ENCODE data around the gene LRRC36.

Gene LRRC36

GRCh38 chr16:67431775-67432505 is 105.3 kb downstream of the LRRC36 start:
- no peak overlapping the region for H3K4me3 ChIP-seq (ENCODE audit: low read depth, low read length)
- in situ Hi-C loops (cut with HindIII; ENCODE audit: low sequenced_read_pairs), result no loop called here
- TF ChIP-seq, protein P1, sequence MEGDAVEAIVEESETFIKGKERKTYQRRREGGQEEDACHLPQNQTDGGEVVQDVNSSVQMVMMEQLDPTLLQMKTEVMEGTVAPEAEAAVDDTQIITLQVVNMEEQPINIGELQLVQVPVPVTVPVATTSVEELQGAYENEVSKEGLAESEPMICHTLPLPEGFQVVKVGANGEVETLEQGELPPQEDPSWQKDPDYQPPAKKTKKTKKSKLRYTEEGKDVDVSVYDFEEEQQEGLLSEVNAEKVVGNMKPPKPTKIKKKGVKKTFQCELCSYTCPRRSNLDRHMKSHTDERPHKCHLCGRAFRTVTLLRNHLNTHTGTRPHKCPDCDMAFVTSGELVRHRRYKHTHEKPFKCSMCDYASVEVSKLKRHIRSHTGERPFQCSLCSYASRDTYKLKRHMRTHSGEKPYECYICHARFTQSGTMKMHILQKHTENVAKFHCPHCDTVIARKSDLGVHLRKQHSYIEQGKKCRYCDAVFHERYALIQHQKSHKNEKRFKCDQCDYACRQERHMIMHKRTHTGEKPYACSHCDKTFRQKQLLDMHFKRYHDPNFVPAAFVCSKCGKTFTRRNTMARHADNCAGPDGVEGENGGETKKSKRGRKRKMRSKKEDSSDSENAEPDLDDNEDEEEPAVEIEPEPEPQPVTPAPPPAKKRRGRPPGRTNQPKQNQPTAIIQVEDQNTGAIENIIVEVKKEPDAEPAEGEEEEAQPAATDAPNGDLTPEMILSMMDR (IDR thresholded peaks at IDR 0.05; ENCODE audit: low read depth, low read length), result no peak
- no peak for DNase-seq (ENCODE audit: low read depth, low spot score)

- DNase-seq (ENCODE audit: low read depth, low spot score), result no peak
- no peak overlapping the region for H3K4me3 ChIP-seq (ENCODE audit: low read depth, low read length)
- in situ Hi-C loops (cut with HindIII; ENCODE audit: low sequenced_read_pairs), result no loop called here
- TF ChIP-seq, protein P1 (IDR thresholded peaks at IDR 0.05; ENCODE audit: low read depth, low read length), result no peak
Measured at GRCh38 chr16:67432506-67432890, 105.9 kb downstream of the LRRC36 start.

DNA sequence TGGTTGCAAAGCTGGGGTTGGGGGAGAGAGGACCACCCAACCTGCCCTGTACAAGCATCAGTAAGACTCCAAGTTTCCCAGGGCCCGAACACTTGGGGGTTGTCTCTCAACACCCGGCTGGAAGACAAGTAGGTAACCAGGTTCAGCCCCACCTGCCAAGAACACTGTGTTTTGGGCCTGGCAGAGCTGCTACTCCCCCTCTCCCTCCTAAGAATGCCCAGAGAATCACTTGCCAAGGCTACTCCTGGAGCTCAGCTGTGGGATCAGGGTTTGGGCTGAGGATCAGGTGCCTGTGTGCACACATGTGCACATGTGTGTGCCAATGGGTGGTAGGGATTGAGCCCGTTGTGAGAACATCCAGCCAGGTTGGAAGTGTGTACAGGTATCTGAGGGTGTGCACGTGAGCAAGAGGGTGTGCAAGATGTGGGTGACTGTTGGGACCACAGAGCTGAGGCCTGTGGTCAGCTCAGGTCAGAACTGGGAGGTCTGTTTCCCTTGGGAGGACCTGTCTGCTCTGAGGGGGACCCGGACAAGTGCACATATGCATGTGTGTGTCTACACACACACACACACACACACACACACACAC is 106.6 kb downstream of the LRRC36 start:
- no peak for DNase-seq (ENCODE audit: low read depth, low spot score)
- TF ChIP-seq, protein P1 (IDR thresholded peaks at IDR 0.05; ENCODE audit: low read depth, low read length), result no peak

More for the DNA sequence above, 106.6 kb downstream of the LRRC36 start:
- H3K4me3 ChIP-seq (ENCODE audit: low read depth, low read length), result no peak overlapping the region
- in situ Hi-C loops (cut with HindIII; ENCODE audit: low sequenced_read_pairs), result no loop called here
